Spleen (tissue), 7 donors: ENCODE measurements around the gene USP17L21.
"Not testable (repeated sequence)": the region's sequence is repeated elsewhere in the genome, so short reads cannot be mapped to it uniquely, and the experiment has no call there.

ENCODE experiments used
- POLR2A ChIP-seq, 3 donors: fragments of 450-650 bp; IDR thresholded peaks; one replicate each; pipeline ENCODE4 v1.5.1; 2017; ENCODE audit warnings: antibody characterized with exemption in 3 of 3, mild to moderate bottlenecking in 1 of 3
- TF ChIP-seq, protein P1 (sequence below), 11 experiments: fragments of 200-600 bp in 7 of 11; fragments of 450-650 bp in 4 of 11; sonication (generic) in 4 of 11; IDR thresholded peaks in 8 of 11; conservative IDR thresholded peaks in 3 of 11; 1 replicate in 7 of 11; 2 replicates in 4 of 11; pipeline versions ENCODE4 v1.4.0 to v1.8.0; 2016 to 2021; ENCODE audit warnings: antibody characterized with exemption in 11 of 11, inconsistent platforms in 4 of 11, mild to moderate bottlenecking in 1 of 11
- donor health status: DM: no; HTN: no; CAD: no; lungs with moderate emphysema.
- donor health status: DM: no; HTN: no; CAD: no.
- donor health status: DM: no; HTN: no; CAD: no.

DNA sequence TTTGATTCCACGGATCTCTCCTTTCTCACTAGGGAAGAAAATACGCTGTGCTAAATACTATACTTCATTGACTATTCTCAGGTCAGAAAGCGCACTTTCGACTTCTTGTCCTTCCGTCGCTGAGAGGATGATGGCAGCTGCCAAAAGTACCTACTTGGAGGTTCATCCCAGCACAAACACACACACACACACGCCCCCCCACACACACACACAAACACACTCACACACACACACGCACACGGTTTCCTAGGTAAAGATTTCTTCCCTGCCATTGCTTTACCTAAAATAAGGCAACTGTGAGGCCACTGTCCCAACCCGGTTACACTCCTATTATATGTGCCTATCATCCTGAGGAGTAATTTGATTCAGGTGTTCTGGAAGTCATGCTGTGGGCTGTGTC, 9.0 kb downstream of the USP17L21 start:
- TF ChIP-seq, protein P1, sequence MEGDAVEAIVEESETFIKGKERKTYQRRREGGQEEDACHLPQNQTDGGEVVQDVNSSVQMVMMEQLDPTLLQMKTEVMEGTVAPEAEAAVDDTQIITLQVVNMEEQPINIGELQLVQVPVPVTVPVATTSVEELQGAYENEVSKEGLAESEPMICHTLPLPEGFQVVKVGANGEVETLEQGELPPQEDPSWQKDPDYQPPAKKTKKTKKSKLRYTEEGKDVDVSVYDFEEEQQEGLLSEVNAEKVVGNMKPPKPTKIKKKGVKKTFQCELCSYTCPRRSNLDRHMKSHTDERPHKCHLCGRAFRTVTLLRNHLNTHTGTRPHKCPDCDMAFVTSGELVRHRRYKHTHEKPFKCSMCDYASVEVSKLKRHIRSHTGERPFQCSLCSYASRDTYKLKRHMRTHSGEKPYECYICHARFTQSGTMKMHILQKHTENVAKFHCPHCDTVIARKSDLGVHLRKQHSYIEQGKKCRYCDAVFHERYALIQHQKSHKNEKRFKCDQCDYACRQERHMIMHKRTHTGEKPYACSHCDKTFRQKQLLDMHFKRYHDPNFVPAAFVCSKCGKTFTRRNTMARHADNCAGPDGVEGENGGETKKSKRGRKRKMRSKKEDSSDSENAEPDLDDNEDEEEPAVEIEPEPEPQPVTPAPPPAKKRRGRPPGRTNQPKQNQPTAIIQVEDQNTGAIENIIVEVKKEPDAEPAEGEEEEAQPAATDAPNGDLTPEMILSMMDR (IDR thresholded peaks at IDR 0.05 in 8 of 11, conservative IDR thresholded peaks at IDR 0.05 in 3 of 11), result not testable (repeated sequence)
- TF ChIP-seq POLR2A (IDR thresholded peaks at IDR 0.05), result not testable (repeated sequence)
